Upper lobe of right lung (tissue), 1 donor: ENCODE data around the gene DUSP10. TPM values are rescaled to one million over a fixed set of nuclear protein-coding genes. Genes with fewer than 3 reads are reported as not detected.

Source experiments
- ATAC-seq: fragments of 200-7000 bp; cut with Tn5 transposase; one replicate; pipeline ENCODE4 v1.9.1; 2020; ENCODE audit warnings: mild to moderate bottlenecking, moderate library complexity
- DNase-seq: peaks from one replicate; pipeline ENCODE4 v3.0.0-alpha.2; 2020
- H3K27ac ChIP-seq: fragments of 200-600 bp; one replicate; pipeline ENCODE4 v1.8.0; 2022
- H3K27me3 ChIP-seq: fragments of 200-600 bp; one replicate; pipeline ENCODE4 v1.8.0; 2022; ENCODE audit warnings: mild to moderate bottlenecking
- H3K36me3 ChIP-seq: fragments of 200-600 bp; one replicate; pipeline ENCODE4 v1.8.0; 2022
- H3K4me1 ChIP-seq: fragments of 200-600 bp; one replicate; pipeline ENCODE4 v1.8.0; 2022
- H3K4me3 ChIP-seq: fragments of 200-600 bp; one replicate; pipeline ENCODE4 v1.8.0; 2022; ENCODE audit warnings: mild to moderate bottlenecking
- H3K9me3 ChIP-seq: fragments of 200-600 bp; one replicate; pipeline ENCODE4 v1.8.0; 2022
- intact Hi-C: fragments of 100-400 bp; cut with DNase I; formaldehyde crosslinking; loops from one replicate; pipeline ENCODE4 v1.11.0; 2022
- total RNA-seq: library from RNA; stranded (reverse); fragmentation: NEBNext Ultra II Directional; extraction: Animal tissue kit (Norgen Biotek cat#: 25700); gene quantifications from one replicate; pipeline ENCODE4 v1.2.1, GENCODE V29; 2021
- TF ChIP-seq, protein P1 (sequence below): fragments of 200-600 bp; IDR thresholded peaks from one replicate; pipeline ENCODE4 v1.8.0; 2022; ENCODE audit warnings: antibody characterized with exemption
- donor health status: DM: no; HTN: yes; CAD: no; lungs with severe emphysema.

DUSP10 gene
- total RNA-seq, 1 donor from 2014 or later, result 8.2 TPM

DNA sequence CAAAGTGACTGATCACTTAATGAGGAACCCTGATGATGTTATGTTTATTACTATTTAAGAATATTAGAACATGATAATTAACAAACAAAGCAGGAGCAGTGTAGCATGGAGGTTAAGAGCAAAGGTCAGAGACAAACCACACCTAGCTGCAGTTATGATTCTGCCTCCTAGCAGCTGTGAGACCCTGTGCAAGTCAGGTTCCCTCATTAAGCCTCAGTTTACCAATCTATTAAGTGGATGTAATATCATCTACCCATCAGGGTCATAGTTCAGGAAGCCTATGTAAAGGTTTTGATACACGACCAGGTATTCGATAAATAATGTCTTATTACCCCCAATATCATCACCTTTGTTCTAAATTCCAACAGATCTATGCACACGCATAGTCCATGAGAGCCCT is 32.0 kb downstream of the DUSP10 start:
- ATAC-seq (no peak), DNase-seq (no peak)
- Histone ChIP-seq H3K9me3 (no peaks in the 10 kb centered on the region), H3K4me3 (no peak overlapping the region), H3K36me3 (peaks cover 4% of the 10 kb centered on the region), H3K27ac (no peak overlapping the region), H3K27me3 (no peaks in the 10 kb centered on the region), H3K4me1 (peaks cover 31% of the 10 kb centered on the region)
- TF ChIP-seq, protein P1, sequence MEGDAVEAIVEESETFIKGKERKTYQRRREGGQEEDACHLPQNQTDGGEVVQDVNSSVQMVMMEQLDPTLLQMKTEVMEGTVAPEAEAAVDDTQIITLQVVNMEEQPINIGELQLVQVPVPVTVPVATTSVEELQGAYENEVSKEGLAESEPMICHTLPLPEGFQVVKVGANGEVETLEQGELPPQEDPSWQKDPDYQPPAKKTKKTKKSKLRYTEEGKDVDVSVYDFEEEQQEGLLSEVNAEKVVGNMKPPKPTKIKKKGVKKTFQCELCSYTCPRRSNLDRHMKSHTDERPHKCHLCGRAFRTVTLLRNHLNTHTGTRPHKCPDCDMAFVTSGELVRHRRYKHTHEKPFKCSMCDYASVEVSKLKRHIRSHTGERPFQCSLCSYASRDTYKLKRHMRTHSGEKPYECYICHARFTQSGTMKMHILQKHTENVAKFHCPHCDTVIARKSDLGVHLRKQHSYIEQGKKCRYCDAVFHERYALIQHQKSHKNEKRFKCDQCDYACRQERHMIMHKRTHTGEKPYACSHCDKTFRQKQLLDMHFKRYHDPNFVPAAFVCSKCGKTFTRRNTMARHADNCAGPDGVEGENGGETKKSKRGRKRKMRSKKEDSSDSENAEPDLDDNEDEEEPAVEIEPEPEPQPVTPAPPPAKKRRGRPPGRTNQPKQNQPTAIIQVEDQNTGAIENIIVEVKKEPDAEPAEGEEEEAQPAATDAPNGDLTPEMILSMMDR, result no peak
- intact Hi-C loops, result no loop called here

DNA sequence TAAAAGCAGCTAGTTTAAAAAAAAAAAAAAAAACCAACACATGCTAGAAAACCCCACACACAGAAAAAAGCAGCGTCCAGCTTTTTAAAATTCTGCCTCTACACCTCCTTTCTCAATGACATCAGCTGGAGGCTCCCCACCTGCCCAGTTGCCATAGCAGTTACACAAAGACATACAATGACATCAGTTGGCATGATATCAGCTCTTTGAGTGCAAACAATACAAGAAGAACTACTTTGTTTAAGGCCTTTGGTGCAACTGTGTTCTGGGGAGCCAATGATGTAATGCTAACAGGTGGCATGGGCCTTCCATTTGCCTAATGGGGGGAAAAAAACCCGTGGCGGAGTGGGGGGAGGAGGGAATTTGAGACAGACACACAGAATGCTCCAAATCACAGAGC is 32.9 kb downstream of the DUSP10 start:
- TF ChIP-seq, protein P1, result no peak
- H3K27me3 ChIP-seq, result no peaks in the 10 kb centered on the region
- DNase-seq, result no peak
- peaks cover 8% of the 10 kb centered on the region for H3K36me3 ChIP-seq
- H3K4me3 ChIP-seq, result no peak overlapping the region
- ATAC-seq, result peak; percentile 54
- H3K4me1 ChIP-seq, result peaks cover 31% of the 10 kb centered on the region
- no peaks in the 10 kb centered on the region for H3K9me3 ChIP-seq
- intact Hi-C loops, result no loop called here
- H3K27ac ChIP-seq, result peak overlapping the region; percentile 44

DNA sequence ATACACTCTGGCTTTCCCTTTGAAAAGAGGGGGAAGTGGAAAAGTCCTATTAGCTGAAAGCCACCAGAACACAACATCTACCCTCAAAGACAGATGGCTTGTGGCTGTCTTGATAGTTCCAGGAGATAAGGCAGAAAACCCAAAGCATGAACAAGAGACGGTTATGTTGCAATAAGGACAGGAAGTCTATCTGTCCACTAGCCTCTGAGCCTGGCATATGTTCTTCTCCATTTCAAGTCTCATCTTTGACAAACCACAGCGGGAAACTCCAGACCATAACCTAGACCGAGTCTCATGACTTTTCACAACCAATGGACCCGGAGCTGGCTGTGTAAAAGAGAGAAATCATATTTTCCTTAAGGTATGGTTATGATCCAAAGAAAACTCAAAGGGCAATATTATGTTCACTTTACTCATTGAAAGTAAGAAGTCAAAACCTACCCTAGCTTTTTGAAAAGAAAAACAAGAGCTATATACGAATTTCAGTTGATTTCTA is 33.8 kb downstream of the DUSP10 start:
- H3K27me3 ChIP-seq, result no peaks in the 10 kb centered on the region
- DNase-seq (no peak), ATAC-seq (peak; percentile 88)
- TF ChIP-seq, protein P1, result no peak
- H3K4me3 ChIP-seq, result no peak overlapping the region
- intact Hi-C loops, result no loop called here
- H3K36me3 ChIP-seq, result peaks cover 8% of the 10 kb centered on the region
- no peaks in the 10 kb centered on the region for H3K9me3 ChIP-seq
- peak overlapping the region; percentile 44 for H3K27ac ChIP-seq
- H3K4me1 ChIP-seq, result peaks cover 31% of the 10 kb centered on the region

DNA sequence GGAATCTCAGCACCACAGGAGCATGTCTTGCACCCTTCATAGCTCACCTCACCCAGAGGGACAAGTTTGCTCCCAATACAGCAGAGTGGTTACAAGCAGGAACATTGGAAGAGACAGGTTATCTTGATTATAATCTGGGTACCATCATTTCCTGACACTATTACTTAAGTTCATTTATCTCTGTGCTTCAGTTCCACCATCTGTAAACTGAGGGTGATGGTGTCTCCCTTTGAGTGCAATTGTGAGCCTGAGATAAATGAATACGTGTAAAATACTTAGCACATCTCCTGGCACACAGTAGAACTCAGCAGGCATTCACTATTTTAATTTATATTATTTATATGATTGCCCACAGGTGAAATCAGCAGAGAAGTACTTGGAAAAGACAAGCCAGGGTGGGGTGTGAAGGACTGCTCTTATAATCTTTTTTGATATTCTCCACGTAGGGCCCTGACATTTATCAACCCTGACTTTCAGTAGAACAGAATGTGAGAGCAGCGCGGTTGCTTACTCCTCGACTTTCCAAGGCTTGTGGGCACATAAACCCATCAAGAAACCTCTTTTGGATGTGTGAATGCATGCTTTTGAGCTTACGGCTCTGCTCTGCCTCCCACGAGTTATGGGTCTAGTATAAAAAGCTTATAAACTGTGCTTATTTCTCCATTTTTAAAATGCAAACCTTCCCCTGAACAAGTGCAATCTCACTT is 34.9 kb downstream of the DUSP10 start:
- intact Hi-C loops, result no loop called here
- Histone ChIP-seq H3K4me1 (peaks cover 24% of the 10 kb centered on the region), H3K4me3 (no peak overlapping the region), H3K27me3 (no peaks in the 10 kb centered on the region), H3K9me3 (no peaks in the 10 kb centered on the region), H3K27ac (no peak overlapping the region), H3K36me3 (peaks cover 11% of the 10 kb centered on the region)
- TF ChIP-seq, protein P1, result no peak
- DNase-seq (no peak), ATAC-seq (no peak)

DNA sequence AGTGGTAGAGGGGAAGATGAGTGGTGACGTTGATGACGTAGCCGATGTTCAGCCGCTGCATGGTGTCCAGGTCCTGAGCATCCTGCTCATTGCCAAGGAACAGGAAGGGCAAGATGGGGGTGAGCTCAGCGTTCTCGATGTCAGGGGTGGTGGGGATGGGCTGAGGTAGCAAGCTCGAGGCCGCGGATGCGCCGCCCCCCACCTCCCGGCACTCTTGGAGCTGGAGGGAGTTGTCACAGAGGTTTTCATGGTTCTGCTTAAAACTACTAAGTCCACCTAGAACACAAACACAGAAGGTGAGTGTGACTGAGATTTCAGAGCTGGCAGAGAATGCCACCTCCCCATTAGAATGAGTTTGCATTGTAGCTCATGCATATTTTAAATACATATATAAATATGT is 35.7 kb downstream of the DUSP10 start:
- DNase-seq, result no peak
- TF ChIP-seq, protein P1, result no peak
- H3K4me1 ChIP-seq, result peaks cover 16% of the 10 kb centered on the region
- H3K4me3 ChIP-seq, result no peak overlapping the region
- no peak for ATAC-seq
- no peaks in the 10 kb centered on the region for H3K9me3 ChIP-seq
- H3K27ac ChIP-seq, result no peak overlapping the region
- peaks cover 15% of the 10 kb centered on the region for H3K36me3 ChIP-seq
- H3K27me3 ChIP-seq, result no peaks in the 10 kb centered on the region
- intact Hi-C loops, result no loop called here
